HG02885 (cell line): Measurements from ENCODE around the gene SLK.
A peak's percentile ranks its signal among the peaks of the same experiment; 100 is the strongest.

ENCODE experiments used
- ATAC-seq: cut with Tn5 transposase; IDR thresholded peaks from one replicate; pipeline ENCODE4 v1.9.1; 2021; ENCODE audit warnings: mild to moderate bottlenecking; ENCODE audit not compliant: unreplicated experiment, poor library complexity

Gene SLK

GRCh38 chr10:103939522-103939921 is 27.4 kb upstream of the SLK start:
- ATAC-seq: no peak

GRCh38 chr10:103941801-103942200 is 25.1 kb upstream of the SLK start:
- no peak for ATAC-seq

- no peak for ATAC-seq
Observed at GRCh38 chr10:103942866-103943265, 24.1 kb upstream of the SLK start.

- ATAC-seq: no peak
Observed at GRCh38 chr10:103947799-103948516, 19.0 kb upstream of the SLK start.

GRCh38 chr10:103949728-103950127 is 17.2 kb upstream of the SLK start:
- ATAC-seq: no peak

- no peak for ATAC-seq
Observed at GRCh38 chr10:103951183-103951582, 15.8 kb upstream of the SLK start.

- ATAC-seq: no peak
Observed at GRCh38 chr10:103951942-103952341, 15.0 kb upstream of the SLK start.

GRCh38 chr10:103954543-103954942 is 12.4 kb upstream of the SLK start:
- no peak for ATAC-seq

- no peak for ATAC-seq
Observed at GRCh38 chr10:103958996-103959395, 7.9 kb upstream of the SLK start.

GRCh38 chr10:103960103-103960502 is 6.8 kb upstream of the SLK start:
- no peak for ATAC-seq

GRCh38 chr10:103967448-103968071 is 620 bp downstream of the SLK start:
- peak; percentile 58 for ATAC-seq

- no peak for ATAC-seq
Observed at GRCh38 chr10:103968441-103969391, 1.8 kb downstream of the SLK start.

- no peak for ATAC-seq
Observed at GRCh38 chr10:103969436-103969835, 2.5 kb downstream of the SLK start.

GRCh38 chr10:103969857-103970627 is 3.1 kb downstream of the SLK start:
- ATAC-seq: no peak

- no peak for ATAC-seq
Observed at GRCh38 chr10:103975169-103975568, 8.2 kb downstream of the SLK start.

GRCh38 chr10:103977204-103977603 is 10.3 kb downstream of the SLK start:
- ATAC-seq: no peak

GRCh38 chr10:103979530-103979929 is 12.6 kb downstream of the SLK start:
- ATAC-seq: no peak

GRCh38 chr10:103980288-103980906 is 13.5 kb downstream of the SLK start:
- ATAC-seq: no peak

- no peak for ATAC-seq
Observed at GRCh38 chr10:103982639-103983038, 15.7 kb downstream of the SLK start.

GRCh38 chr10:103983367-103983911 is 16.5 kb downstream of the SLK start:
- peak; percentile 94 for ATAC-seq
